VCaP (cell line): ENCODE results near the gene EPM2AIP1.
"Not testable (repeated sequence)": the region's sequence is repeated elsewhere in the genome, so short reads cannot be mapped to it uniquely, and the experiment has no call there.

Experiments
- H3K27ac ChIP-seq: fragments of 450-650 bp; 2 replicates; pipeline ENCODE4 v1.5.1; 2017
- CTCF ChIP-seq: fragments of 450-650 bp; conservative IDR thresholded peaks from 2 replicates; pipeline ENCODE4 v1.5.1; 2017; ENCODE audit warnings: mild to moderate bottlenecking, moderate library complexity

The EPM2AIP1 gene

GRCh38 chr3:36959821-36960220, 33.1 kb downstream of the EPM2AIP1 start:
- no peak for TF ChIP-seq CTCF
- peak overlapping the region; percentile 48 for H3K27ac ChIP-seq

- TF ChIP-seq CTCF, result no peak
- no peak overlapping the region for H3K27ac ChIP-seq
Observed at GRCh38 chr3:36957862-36958686, 34.9 kb downstream of the EPM2AIP1 start.

GRCh38 chr3:36957063-36957462, 35.9 kb downstream of the EPM2AIP1 start:
- no peak for TF ChIP-seq CTCF
- no peak overlapping the region for H3K27ac ChIP-seq

GRCh38 chr3:36956155-36956554, 36.8 kb downstream of the EPM2AIP1 start:
- H3K27ac ChIP-seq, result no peak overlapping the region
- TF ChIP-seq CTCF, result no peak

GRCh38 chr3:36954452-36955134, 38.3 kb downstream of the EPM2AIP1 start:
- no peak overlapping the region for H3K27ac ChIP-seq
- no peak for TF ChIP-seq CTCF

- not testable (repeated sequence) for H3K27ac ChIP-seq
Observed at GRCh38 chr3:36947814-36948213, 45.1 kb downstream of the EPM2AIP1 start.

- TF ChIP-seq CTCF, result no peak
- no peak overlapping the region; the same call in 1 of the 2 replicates for H3K27ac ChIP-seq
Observed at GRCh38 chr3:36945333-36945980, 47.5 kb downstream of the EPM2AIP1 start.
